Osteocyte (in vitro differentiated cells): ENCODE data around the gene TMEM266. TPM values are rescaled to one million over a fixed set of nuclear protein-coding genes. Genes with fewer than 3 reads are reported as not detected.

Experiments
- DNase-seq: peaks from one replicate; pipeline ENCODE4 v3.0.0; 2021; ENCODE audit warnings: mixed read lengths; ENCODE audit not compliant: unreplicated experiment; ENCODE audit errors: extremely low spot score
- H3K27ac Mint-ChIP-seq: one replicate; pipeline ENCODE4 v1.8.0; 2021; ENCODE audit warnings: mild to moderate bottlenecking, mixed read lengths; ENCODE audit not compliant: unreplicated experiment
- H3K27me3 Mint-ChIP-seq: one replicate; pipeline ENCODE4 v1.8.0; 2021; ENCODE audit warnings: mixed read lengths; ENCODE audit not compliant: unreplicated experiment
- H3K36me3 Mint-ChIP-seq: one replicate; pipeline ENCODE4 v1.8.0; 2021; ENCODE audit warnings: mixed read lengths; ENCODE audit not compliant: unreplicated experiment
- H3K4me1 Mint-ChIP-seq: one replicate; pipeline ENCODE4 v1.8.0; 2021; ENCODE audit warnings: mixed read lengths; ENCODE audit not compliant: unreplicated experiment
- H3K4me3 Mint-ChIP-seq: one replicate; pipeline ENCODE4 v1.8.0; 2021; ENCODE audit warnings: mild to moderate bottlenecking, moderate library complexity, mixed read lengths; ENCODE audit not compliant: unreplicated experiment
- H3K9me3 Mint-ChIP-seq: one replicate; pipeline ENCODE4 v1.8.0; 2021; ENCODE audit warnings: mixed read lengths; ENCODE audit not compliant: unreplicated experiment
- total RNA-seq: library from RNA; stranded (reverse); gene quantifications from 2 replicates; pipeline ENCODE4 v1.2.1, GENCODE V29; 2021
- TF ChIP-seq, protein P1 (sequence below): fragments of 200-600 bp; sonication (generic); IDR thresholded peaks from 2 replicates; pipeline ENCODE4 v1.5.0; 2021; ENCODE audit warnings: antibody characterized with exemption, mild to moderate bottlenecking, moderate library complexity

The TMEM266 gene
- total RNA-seq, 1 donor from 2014 or later = not detected

GRCh38 chr15:76168237-76168984 lies 108.6 kb downstream of the TMEM266 start:
- no peaks in the 10 kb centered on the region for H3K36me3 Mint-ChIP-seq
- peaks cover 23% of the 10 kb centered on the region for H3K4me1 Mint-ChIP-seq
- DNase-seq = no peak
- H3K27ac Mint-ChIP-seq = no peak overlapping the region
- TF ChIP-seq, protein P1, sequence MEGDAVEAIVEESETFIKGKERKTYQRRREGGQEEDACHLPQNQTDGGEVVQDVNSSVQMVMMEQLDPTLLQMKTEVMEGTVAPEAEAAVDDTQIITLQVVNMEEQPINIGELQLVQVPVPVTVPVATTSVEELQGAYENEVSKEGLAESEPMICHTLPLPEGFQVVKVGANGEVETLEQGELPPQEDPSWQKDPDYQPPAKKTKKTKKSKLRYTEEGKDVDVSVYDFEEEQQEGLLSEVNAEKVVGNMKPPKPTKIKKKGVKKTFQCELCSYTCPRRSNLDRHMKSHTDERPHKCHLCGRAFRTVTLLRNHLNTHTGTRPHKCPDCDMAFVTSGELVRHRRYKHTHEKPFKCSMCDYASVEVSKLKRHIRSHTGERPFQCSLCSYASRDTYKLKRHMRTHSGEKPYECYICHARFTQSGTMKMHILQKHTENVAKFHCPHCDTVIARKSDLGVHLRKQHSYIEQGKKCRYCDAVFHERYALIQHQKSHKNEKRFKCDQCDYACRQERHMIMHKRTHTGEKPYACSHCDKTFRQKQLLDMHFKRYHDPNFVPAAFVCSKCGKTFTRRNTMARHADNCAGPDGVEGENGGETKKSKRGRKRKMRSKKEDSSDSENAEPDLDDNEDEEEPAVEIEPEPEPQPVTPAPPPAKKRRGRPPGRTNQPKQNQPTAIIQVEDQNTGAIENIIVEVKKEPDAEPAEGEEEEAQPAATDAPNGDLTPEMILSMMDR = no peak
- no peaks in the 10 kb centered on the region for H3K27me3 Mint-ChIP-seq
- no peaks in the 10 kb centered on the region for H3K9me3 Mint-ChIP-seq
- H3K4me3 Mint-ChIP-seq = no peak overlapping the region

- TF ChIP-seq, protein P1 = no peak
- no peaks in the 10 kb centered on the region for H3K36me3 Mint-ChIP-seq
- H3K4me1 Mint-ChIP-seq = peaks cover 17% of the 10 kb centered on the region
- no peak for DNase-seq
- H3K27ac Mint-ChIP-seq = no peak overlapping the region
- H3K9me3 Mint-ChIP-seq = no peaks in the 10 kb centered on the region
- H3K4me3 Mint-ChIP-seq = no peak overlapping the region
- no peaks in the 10 kb centered on the region for H3K27me3 Mint-ChIP-seq
Measured at GRCh38 chr15:76169018-76169417, 109.2 kb downstream of the TMEM266 start.

DNA sequence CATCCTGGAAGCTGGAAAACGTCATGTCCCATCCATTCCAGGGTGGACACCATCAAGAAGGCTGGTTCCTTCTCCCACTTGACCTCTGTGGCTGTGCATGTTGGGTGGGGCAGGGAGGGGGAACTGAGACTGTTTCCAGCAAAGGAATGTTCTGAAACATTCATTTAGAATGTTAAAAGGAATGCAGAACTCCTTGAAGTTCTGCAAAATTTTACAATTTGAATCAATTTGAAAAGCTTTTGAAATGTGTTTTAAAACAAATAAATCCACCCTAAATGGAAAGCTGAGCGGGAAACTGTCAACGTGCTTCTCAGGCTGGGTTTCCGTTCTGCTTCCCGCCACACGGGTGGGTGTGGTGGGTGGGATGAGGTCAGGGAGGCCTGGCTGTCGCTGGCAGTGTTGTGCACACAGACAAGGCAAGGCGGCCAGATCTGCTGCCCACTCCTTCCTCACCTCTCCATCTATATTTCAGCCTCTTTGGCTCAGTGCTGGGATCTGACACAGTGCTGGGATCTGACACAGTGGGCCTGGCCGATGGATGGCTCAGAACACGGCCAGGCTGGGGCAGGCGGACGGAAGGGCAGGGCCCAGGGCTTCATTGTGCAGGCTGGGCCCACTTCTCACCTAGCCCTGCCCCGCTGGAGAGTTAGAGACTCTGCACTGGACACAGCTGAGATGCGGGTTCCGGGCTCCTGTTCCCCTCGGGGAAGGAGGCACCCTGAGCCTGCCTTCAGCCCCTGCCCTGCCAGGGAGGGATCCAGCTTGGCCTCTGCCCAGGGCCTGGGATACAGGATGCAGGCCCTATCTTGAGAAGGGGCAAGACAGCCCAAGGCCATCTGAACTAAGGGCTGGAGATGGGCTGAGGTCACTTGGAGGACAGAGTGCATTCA lies 110.4 kb downstream of the TMEM266 start:
- Mint-ChIP-seq H3K36me3 (no peaks in the 10 kb centered on the region), H3K9me3 (no peaks in the 10 kb centered on the region), H3K27me3 (no peaks in the 10 kb centered on the region), H3K4me1 (peaks cover 17% of the 10 kb centered on the region), H3K4me3 (no peak overlapping the region), H3K27ac (peak overlapping the region; percentile 59)
- TF ChIP-seq, protein P1 = no peak
- DNase-seq = no peak

GRCh38 chr15:76172782-76173181 lies 113.0 kb downstream of the TMEM266 start:
- no peak overlapping the region for H3K27ac Mint-ChIP-seq
- H3K4me1 Mint-ChIP-seq = peaks cover 20% of the 10 kb centered on the region
- peaks cover 8% of the 10 kb centered on the region for H3K27me3 Mint-ChIP-seq

More at GRCh38 chr15:76172782-76173181, 113.0 kb downstream of the TMEM266 start:
- TF ChIP-seq, protein P1 = no peak
- H3K36me3 Mint-ChIP-seq = no peaks in the 10 kb centered on the region
- no peak overlapping the region for H3K4me3 Mint-ChIP-seq
- no peaks in the 10 kb centered on the region for H3K9me3 Mint-ChIP-seq
- no peak for DNase-seq
